Posterior vena cava (tissue), 2 donors: ENCODE measurements around the gene MRO. TPM values are rescaled to one million over a fixed set of nuclear protein-coding genes. Genes with fewer than 3 reads are reported as not detected.

Experiments used
- DNase-seq: peaks from one replicate; pipeline ENCODE4 v3.0.0-alpha.2; 2020; ENCODE audit warnings: low spot score
- intact Hi-C, 2 donors: fragments of 100-400 bp; cut with DNase I; formaldehyde crosslinking; loops; one replicate each; pipeline versions ENCODE4 v1.14.1 to v1.14.2; 2022 to 2023
- total RNA-seq, 2 donors: library from RNA; stranded (reverse); fragmentation: NEBNext Ultra II Directional; extraction: Animal tissue kit (Norgen Biotek cat#: 25700); gene quantifications; one replicate each; pipeline ENCODE4 v1.2.1, GENCODE V29; 2021
- donor health status: DM: yes; HTN: yes; CAD: no.
- donor health status: DM: yes; HTN: yes; CAD: no.

MRO gene
- total RNA-seq, 2 donors from 2014 or later: 1.4 to 2.3 TPM

GRCh38 chr18:50750546-50750945 lies 69.3 kb downstream of the MRO start:
- intact Hi-C loops: no loop called here
- no peak for DNase-seq

DNA sequence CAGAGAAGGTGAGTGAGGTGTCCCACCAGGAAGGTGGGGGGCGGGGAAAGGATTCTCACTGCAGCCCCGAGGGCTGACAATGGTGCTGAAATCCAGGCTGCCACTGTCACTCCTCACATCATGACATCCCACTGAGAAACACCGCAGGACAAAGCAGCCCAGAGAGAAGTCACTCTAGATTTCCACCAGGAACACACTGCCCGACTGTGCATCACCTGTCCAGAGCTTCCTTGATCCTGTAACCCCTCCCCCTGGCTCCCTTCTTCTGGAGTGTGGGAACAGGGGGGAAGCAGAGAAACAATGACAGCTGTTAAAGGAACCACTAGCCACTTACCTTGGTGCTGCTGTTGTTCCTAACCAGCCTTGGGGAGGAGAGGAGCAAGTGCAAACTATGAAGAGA lies 69.9 kb downstream of the MRO start:
- intact Hi-C loops: no loop called here
- no peak for DNase-seq

DNA sequence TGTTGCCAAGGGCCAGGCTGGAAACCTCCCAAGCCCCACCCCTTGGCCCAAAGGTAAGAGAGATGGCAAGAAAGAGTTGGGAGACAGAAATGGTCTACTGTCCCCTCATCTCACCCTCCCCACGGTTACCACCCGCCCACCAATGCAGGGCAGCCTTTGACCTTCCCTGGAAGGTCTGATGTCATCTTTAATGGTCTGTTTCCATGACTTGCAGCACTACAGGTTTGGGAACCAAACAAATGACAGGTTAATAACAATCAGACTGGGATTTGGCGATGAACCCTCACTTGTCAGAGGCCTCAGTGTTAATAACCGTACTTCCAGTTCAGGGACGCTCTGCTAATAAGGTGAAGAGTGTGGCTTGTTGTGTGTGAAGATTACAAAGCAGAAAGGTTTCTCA lies 70.4 kb downstream of the MRO start:
- intact Hi-C loops: no loop called here
- DNase-seq: no peak

DNA sequence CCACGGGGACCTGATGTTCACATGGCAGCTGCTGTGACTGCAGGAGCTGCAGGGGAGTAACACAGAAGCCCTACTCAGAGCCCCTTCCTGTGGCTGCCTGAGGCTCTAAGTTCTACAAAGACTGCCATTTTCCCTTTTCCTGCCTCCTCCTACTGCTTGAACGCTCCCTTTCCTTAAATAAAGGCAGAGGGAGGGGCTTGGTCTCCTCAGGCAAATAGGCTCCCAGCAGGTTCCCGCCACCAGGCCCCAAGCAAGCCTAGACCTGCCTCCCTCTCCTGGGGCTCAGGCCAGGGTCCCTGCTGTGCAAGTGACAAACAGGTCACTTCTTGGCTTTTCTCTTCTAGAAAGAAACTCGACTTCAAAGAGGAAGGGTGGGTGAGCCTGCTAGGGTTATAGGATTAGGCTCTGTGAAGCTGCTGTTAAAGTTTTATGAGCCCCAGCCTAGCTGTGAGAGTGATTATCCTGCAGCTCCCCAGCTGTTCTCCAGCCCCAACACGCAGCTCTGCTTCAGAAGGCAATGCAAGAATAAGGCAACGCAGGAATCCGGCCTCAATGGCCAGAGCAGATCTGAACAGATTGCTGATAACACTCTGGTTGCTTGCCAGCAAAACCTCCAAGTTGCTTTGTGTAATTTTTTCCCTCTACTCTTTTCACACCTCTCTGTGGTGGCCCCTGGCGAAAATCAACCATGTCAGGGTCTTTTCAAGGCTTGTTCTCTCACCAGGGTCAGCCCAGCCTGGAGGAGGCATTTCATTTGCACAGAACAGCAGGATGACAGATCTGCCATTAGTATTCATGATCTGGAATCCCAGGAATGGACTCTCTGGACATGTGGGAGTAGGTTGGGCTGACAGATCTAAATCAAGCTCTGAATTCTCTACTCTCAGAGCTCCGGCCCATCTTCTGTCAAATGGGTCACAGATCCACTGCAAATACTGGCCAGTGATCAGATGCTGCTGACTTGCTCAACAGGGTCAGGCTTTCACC lies 71.3 kb downstream of the MRO start:
- no peak for DNase-seq
- intact Hi-C loops: no loop called here

DNA sequence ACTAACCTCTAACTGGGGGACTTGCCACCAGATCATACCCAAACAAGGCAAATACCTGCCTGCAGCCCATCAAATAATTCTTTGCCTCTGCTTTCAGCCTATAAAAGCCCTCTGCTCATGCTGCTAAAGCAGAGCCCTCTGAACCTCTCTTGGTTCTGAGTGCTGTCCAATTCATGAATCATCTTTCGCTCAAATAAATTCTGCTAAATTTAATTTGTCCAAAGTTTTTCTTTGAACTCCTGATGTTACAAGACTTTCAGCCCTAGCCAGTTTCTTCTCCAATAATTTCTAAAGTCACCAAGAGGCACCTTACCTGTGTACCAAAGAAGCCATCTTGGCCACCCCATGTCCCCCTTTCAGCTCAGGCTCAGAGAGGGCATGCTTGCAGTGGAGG lies 72.0 kb downstream of the MRO start:
- intact Hi-C loops: no loop called here
- no peak for DNase-seq

- intact Hi-C loops: no loop called here
- DNase-seq: no peak
These were observed 73.9 kb downstream of the MRO start for GRCh38 chr18:50745945-50746344.

Other genes with a start within 250 kb of the MRO start
- gene ME2, start 59.1 kb upstream of the MRO start, total RNA-seq: 10 to 100 TPM; 39.9 to 49.6 TPM
- 1 to 10 TPM; 6.1 to 9.9 TPM for gene ELAC1, start 148.0 kb upstream of the MRO start, total RNA-seq
- gene SMAD4, start 210.2 kb upstream of the MRO start, total RNA-seq: 100 to 1,000 TPM; 104 to 122 TPM